Astrocyte (in vitro differentiated cells and primary cell): ENCODE measurements around the gene ZNF280D. TPM values are rescaled to one million over a fixed set of nuclear protein-coding genes. Genes with fewer than 3 reads are reported as not detected.

Source experiments
- DNase-seq: peaks from one replicate; pipeline ENCODE4 v3.0.0-alpha.2; 2010; ENCODE audit warnings: low read depth
- FAIRE-seq: peaks from 2 replicates; lab custom pipeline; 2011; peaks lifted over from hg19 to GRCh38; lab: Jason Lieb, UNC
- H2AFZ ChIP-seq: 2 replicates; pipeline ENCODE4 v1.6.0; 2012; ENCODE audit warnings: low read depth, low read length, inconsistent platforms
- H3K27ac ChIP-seq: 2 replicates; pipeline ENCODE4 v1.5.1; 2011; ENCODE audit warnings: low read depth, low read length, inconsistent platforms
- H3K27me3 ChIP-seq: 2 replicates; pipeline ENCODE4 v1.6.0; 2011; ENCODE audit warnings: low read length, inconsistent platforms; ENCODE audit not compliant: insufficient read depth
- H3K36me3 ChIP-seq: 2 replicates; pipeline ENCODE4 v1.5.1; 2011; ENCODE audit warnings: low read length, inconsistent platforms; ENCODE audit not compliant: insufficient read depth
- H3K4me1 ChIP-seq: 2 replicates; pipeline ENCODE4 v1.5.1; 2011; ENCODE audit warnings: low read length, inconsistent platforms; ENCODE audit not compliant: insufficient read depth
- H3K4me2 ChIP-seq: 2 replicates; pipeline ENCODE4 v1.6.0; 2012; ENCODE audit warnings: low read length, inconsistent platforms
- H3K4me3 ChIP-seq: 2 replicates; pipeline ENCODE4 v1.5.1; 2011; ENCODE audit warnings: low read depth, mild to moderate bottlenecking, low read length, inconsistent platforms; ENCODE audit not compliant: insufficient read depth
- H3K79me2 ChIP-seq: 2 replicates; pipeline ENCODE4 v1.6.0; 2012; ENCODE audit warnings: mild to moderate bottlenecking, low read length, inconsistent platforms; ENCODE audit not compliant: insufficient read depth
- H3K9ac ChIP-seq: 2 replicates; pipeline ENCODE4 v1.6.0; 2012; ENCODE audit warnings: mild to moderate bottlenecking, low read length, inconsistent platforms
- H3K9me3 ChIP-seq: 2 replicates; pipeline ENCODE4 v1.5.1; 2012; ENCODE audit warnings: low read depth, mild to moderate bottlenecking, low read length, inconsistent platforms; ENCODE audit not compliant: insufficient read depth
- H4K20me1 ChIP-seq: 2 replicates; pipeline ENCODE4 v1.6.0; 2012; ENCODE audit warnings: low read length, inconsistent platforms; ENCODE audit not compliant: insufficient read depth
- H3K27ac Mint-ChIP-seq: one replicate; pipeline ENCODE4 v1.8.0; 2021; ENCODE audit warnings: mild to moderate bottlenecking, mixed read lengths; ENCODE audit not compliant: unreplicated experiment
- H3K27me3 Mint-ChIP-seq: one replicate; pipeline ENCODE4 v1.8.0; 2021; ENCODE audit warnings: low read depth, mixed read lengths; ENCODE audit not compliant: unreplicated experiment
- H3K36me3 Mint-ChIP-seq: one replicate; pipeline ENCODE4 v1.8.0; 2021; ENCODE audit warnings: low read depth, mixed read lengths; ENCODE audit not compliant: unreplicated experiment
- H3K4me1 Mint-ChIP-seq: one replicate; pipeline ENCODE4 v1.8.0; 2021; ENCODE audit warnings: low read depth, mixed read lengths; ENCODE audit not compliant: unreplicated experiment
- H3K4me3 Mint-ChIP-seq: one replicate; pipeline ENCODE4 v1.8.0; 2021; ENCODE audit warnings: mild to moderate bottlenecking, moderate library complexity, mixed read lengths; ENCODE audit not compliant: unreplicated experiment
- H3K9me3 Mint-ChIP-seq: one replicate; pipeline ENCODE4 v1.8.0; 2021; ENCODE audit warnings: mild to moderate bottlenecking, mixed read lengths; ENCODE audit not compliant: unreplicated experiment
- CTCF ChIP-seq: IDR thresholded peaks from 2 replicates; pipeline ENCODE4 v1.5.1; 2011; ENCODE audit warnings: low read depth, mild to moderate bottlenecking, inconsistent platforms, low read length, moderate library complexity; ENCODE audit not compliant: insufficient read depth
- EZH2 ChIP-seq: IDR thresholded peaks from 2 replicates; pipeline ENCODE4 v1.6.1; 2012; ENCODE audit warnings: mild to moderate bottlenecking, low read length, inconsistent platforms; ENCODE audit not compliant: insufficient read depth
- total RNA-seq: library from RNA; stranded (reverse); gene quantifications from 2 replicates; pipeline ENCODE4 v1.2.1, GENCODE V29; 2021

The ZNF280D gene
- total RNA-seq, 1 donor from 2014 or later = 13.7 TPM

- H3K4me3 Mint-ChIP-seq = no peak overlapping the region
- Histone ChIP-seq H3K9me3 (no peaks in the 10 kb centered on the region), H3K4me2 (no peak overlapping the region)
Observed at GRCh38 chr15:56739964-56740640, 6.8 kb upstream of the ZNF280D start.

GRCh38 chr15:56739474-56739873 lies 6.2 kb upstream of the ZNF280D start:
- no peaks in the 10 kb centered on the region for H3K4me1 Mint-ChIP-seq
- H3K9me3 ChIP-seq = no peaks in the 10 kb centered on the region
- H3K4me3 ChIP-seq = no peak overlapping the region
- no peaks in the 10 kb centered on the region for H3K27me3 ChIP-seq
- no peak overlapping the region for H3K27ac ChIP-seq
- FAIRE-seq = no peak
- no peak overlapping the region for H3K27ac Mint-ChIP-seq
- H3K4me2 ChIP-seq = no peak overlapping the region
- H3K9ac ChIP-seq = no peak overlapping the region
- H3K4me1 ChIP-seq = peaks cover 6% of the 10 kb centered on the region
- no peaks in the 10 kb centered on the region for H4K20me1 ChIP-seq
- H3K9me3 Mint-ChIP-seq = peaks cover 2% of the 10 kb centered on the region
- no peak overlapping the region for H2AFZ ChIP-seq
- H3K4me3 Mint-ChIP-seq = no peak overlapping the region
- H3K79me2 ChIP-seq = no peaks in the 10 kb centered on the region
- H3K27me3 Mint-ChIP-seq = no peaks in the 10 kb centered on the region
- no peak for TF ChIP-seq CTCF
- TF ChIP-seq EZH2 = no peak
- DNase-seq = no peak
- H3K36me3 ChIP-seq = no peaks in the 10 kb centered on the region
- no peaks in the 10 kb centered on the region for H3K36me3 Mint-ChIP-seq

More at GRCh38 chr15:56739964-56740640, 6.8 kb upstream of the ZNF280D start:
- Histone ChIP-seq H3K9ac (no peak overlapping the region), H3K4me3 (no peak overlapping the region), H3K79me2 (no peaks in the 10 kb centered on the region), H3K27ac (no peak overlapping the region), H3K27me3 (no peaks in the 10 kb centered on the region), H3K4me1 (peaks cover 6% of the 10 kb centered on the region), H4K20me1 (no peaks in the 10 kb centered on the region), H3K36me3 (no peaks in the 10 kb centered on the region), H2AFZ (no peak overlapping the region)
- Mint-ChIP-seq H3K9me3 (peaks cover 2% of the 10 kb centered on the region), H3K36me3 (no peaks in the 10 kb centered on the region), H3K4me1 (no peaks in the 10 kb centered on the region), H3K27ac (no peak overlapping the region), H3K27me3 (no peaks in the 10 kb centered on the region)
- no peak for TF ChIP-seq CTCF
- no peak for TF ChIP-seq EZH2
- FAIRE-seq = no peak
- DNase-seq = no peak

- no peak overlapping the region for H3K27ac ChIP-seq
- Mint-ChIP-seq H3K27ac (no peak overlapping the region), H3K36me3 (no peaks in the 10 kb centered on the region), H3K27me3 (no peaks in the 10 kb centered on the region), H3K4me3 (no peak overlapping the region), H3K9me3 (peaks cover 2% of the 10 kb centered on the region), H3K4me1 (no peaks in the 10 kb centered on the region)
- H3K9ac ChIP-seq = no peak overlapping the region
- DNase-seq (no peak), FAIRE-seq (no peak)
- no peaks in the 10 kb centered on the region for H3K36me3 ChIP-seq
- no peaks in the 10 kb centered on the region for H3K27me3 ChIP-seq
- no peak overlapping the region for H2AFZ ChIP-seq
- peaks cover 6% of the 10 kb centered on the region for H3K4me1 ChIP-seq
- TF ChIP-seq CTCF (no peak), EZH2 (no peak)
- H3K79me2 ChIP-seq = no peaks in the 10 kb centered on the region
- H3K9me3 ChIP-seq = no peaks in the 10 kb centered on the region
- no peak overlapping the region for H3K4me2 ChIP-seq
- no peak overlapping the region for H3K4me3 ChIP-seq
- H4K20me1 ChIP-seq = no peaks in the 10 kb centered on the region
Observed at GRCh38 chr15:56737791-56738190, 4.5 kb upstream of the ZNF280D start.
